BJ (cell line): ENCODE measurements around the gene PGAM5. TPM values are rescaled to one million over a fixed set of nuclear protein-coding genes. Genes with fewer than 3 reads are reported as not detected.

ENCODE experiments used
- CTCF ChIA-PET: fragments of 350-600 bp; formaldehyde crosslinking; extraction: SDS; loops from one replicate; lab custom pipeline; 2021; ENCODE audit warnings: antibody characterized with exemption, inconsistent platforms; lab: Yijun Ruan, JAX
- POLR2A ChIA-PET: fragments of 300-600 bp; sonication (Branson Sonifier 250); formaldehyde crosslinking; extraction: SDS; loops from one replicate; lab custom pipeline; 2021; ENCODE audit warnings: antibody characterized with exemption; lab: Charles Lee
- DNase-seq: peaks from one replicate; pipeline ENCODE4 v3.0.0-alpha.2; 2011; ENCODE audit warnings: low read depth
- H3K27me3 ChIP-seq: 2 replicates; pipeline ENCODE4 v1.6.0; 2011; ENCODE audit warnings: low read length; ENCODE audit not compliant: control insufficient read depth, insufficient read depth
- H3K36me3 ChIP-seq: 2 replicates; pipeline ENCODE4 v1.5.1; 2011; ENCODE audit warnings: low read length; ENCODE audit not compliant: control insufficient read depth, insufficient read depth
- H3K4me3 ChIP-seq: 2 replicates; pipeline ENCODE4 v1.5.1; 2011; ENCODE audit warnings: low read depth, mild to moderate bottlenecking, control low read depth, low read length
- CTCF ChIP-seq: IDR thresholded peaks from 2 replicates; pipeline ENCODE4 v1.5.1; 2011; ENCODE audit warnings: low read depth, mild to moderate bottlenecking, control low read depth, inconsistent platforms, low read length, moderate library complexity; ENCODE audit not compliant: insufficient read depth
- polyA plus RNA-seq: library from polyadenylated mRNA; depleted of rRNA; stranded (reverse); fragments of >200 nt; gene quantifications from 2 replicates; pipeline ENCODE4 v1.2.3, GENCODE V29; 2011

Gene PGAM5
- polyA plus RNA-seq, 1 experiment: 17.7 TPM

- CTCF ChIA-PET: no interaction called here
- Histone ChIP-seq H3K27me3 (no peaks in the 10 kb centered on the region), H3K4me3 (no peak overlapping the region), H3K36me3 (peaks cover 41% of the 10 kb centered on the region)
- POLR2A ChIA-PET: no interaction called here
- DNase-seq: no peak
- TF ChIP-seq CTCF: no peak
Measured at GRCh38 chr12:132727091-132727794, 16.6 kb downstream of the PGAM5 start.

- peaks cover 42% of the 10 kb centered on the region for H3K36me3 ChIP-seq
- H3K27me3 ChIP-seq: no peaks in the 10 kb centered on the region
- no peak overlapping the region for H3K4me3 ChIP-seq
- ChIA-PET CTCF (no interaction called here), POLR2A (no interaction called here)
- TF ChIP-seq CTCF: no peak
- DNase-seq: no peak
Measured at GRCh38 chr12:132728502-132728901, 17.9 kb downstream of the PGAM5 start.

GRCh38 chr12:132729541-132730320, 19.1 kb downstream of the PGAM5 start:
- TF ChIP-seq CTCF: no peak
- Histone ChIP-seq H3K27me3 (no peaks in the 10 kb centered on the region), H3K4me3 (no peak overlapping the region), H3K36me3 (peaks cover 48% of the 10 kb centered on the region)
- no peak for DNase-seq
- ChIA-PET POLR2A (no interaction called here), CTCF (interaction anchor here (1.3 kb wide), 1 partner anchor 19 kb away, joined by 3 read pairs; the partner anchor contains the start of gene PGAM5)

- Histone ChIP-seq H3K4me3 (no peak overlapping the region), H3K27me3 (no peaks in the 10 kb centered on the region), H3K36me3 (peaks cover 49% of the 10 kb centered on the region)
- TF ChIP-seq CTCF: no peak
- ChIA-PET CTCF (interaction anchor here (1.3 kb wide), 1 partner anchor 19 kb away, joined by 3 read pairs; the partner anchor contains the start of gene PGAM5), POLR2A (no interaction called here)
- DNase-seq: no peak
Measured at GRCh38 chr12:132730353-132730752, 19.7 kb downstream of the PGAM5 start.

GRCh38 chr12:132731574-132731973, 20.9 kb downstream of the PGAM5 start:
- no peak overlapping the region for H3K4me3 ChIP-seq
- no peak for TF ChIP-seq CTCF
- peaks cover 52% of the 10 kb centered on the region for H3K36me3 ChIP-seq
- no peaks in the 10 kb centered on the region for H3K27me3 ChIP-seq
- ChIA-PET POLR2A (no interaction called here), CTCF (interaction anchor here (1.8 kb wide), 1 partner anchor 9 kb away, joined by 4 read pairs; no protein-coding TSS in a partner anchor)
- DNase-seq: no peak
